Esophagus muscularis mucosa (tissue), 4 donors: ENCODE data around the gene GALNT6. TPM values are rescaled to one million over a fixed set of nuclear protein-coding genes. Genes with fewer than 3 reads are reported as not detected.
"Not testable (repeated sequence)": the region's sequence is repeated elsewhere in the genome, so short reads cannot be mapped to it uniquely, and the experiment has no call there.

ENCODE experiments used
- DNase-seq: peaks from one replicate; pipeline ENCODE4 v3.0.0-alpha.2; 2017; ENCODE audit errors: extremely low spot score
- H3K27ac ChIP-seq, 4 donors: fragments of 200-600 bp; sonication (generic); replicated peaks in 1 of 4; 1 replicate in 3 of 4; 2 replicates in 1 of 4; pipeline ENCODE4 v1.5.1; 2016 to 2019; ENCODE audit warnings: mild to moderate bottlenecking in 1 of 4
- H3K27me3 ChIP-seq, 4 donors: fragments of 200-600 bp; sonication (generic); one replicate each; pipeline versions ENCODE4 v1.5.1 to v1.6.0; 2016 to 2019
- H3K36me3 ChIP-seq, 4 donors: fragments of 200-600 bp; sonication (generic); one replicate each; pipeline ENCODE4 v1.5.1; 2016 to 2019
- H3K4me1 ChIP-seq, 4 donors: fragments of 200-600 bp; sonication (generic); one replicate each; pipeline ENCODE4 v1.5.1; 2016 to 2019
- H3K4me3 ChIP-seq, 4 donors: fragments of 200-600 bp; sonication (generic); 1 replicate in 2 of 4; 2 replicates in 2 of 4; pipeline ENCODE4 v1.5.1; 2016 to 2019; ENCODE audit warnings: mild to moderate bottlenecking in 4 of 4, moderate library complexity in 1 of 4
- H3K9me3 ChIP-seq, 4 donors: fragments of 200-600 bp; sonication (generic); 1 replicate in 3 of 4; 2 replicates in 1 of 4; pipeline ENCODE4 v1.5.1; 2016 to 2019
- EP300 ChIP-seq: sonication (generic); formaldehyde crosslinking; IDR thresholded peaks from one replicate; pipeline ENCODE4 v1.6.1; 2017; ENCODE audit warnings: antibody characterized with exemption
- POLR2A ChIP-seq: fragments of 450-650 bp; IDR thresholded peaks from one replicate; pipeline ENCODE4 v1.6.1; 2017; ENCODE audit warnings: antibody characterized with exemption, moderate library complexity, mild to moderate bottlenecking, low read depth
- POLR2AphosphoS5 ChIP-seq, 2 donors: sonication (generic); formaldehyde crosslinking; IDR thresholded peaks; one replicate each; pipeline ENCODE4 v1.6.1; 2017; ENCODE audit warnings: antibody characterized with exemption in 2 of 2
- whole genome bisulfite sequencing: methylation state at CpG from one replicate; pipeline ENCODE4 v1.1.5; 2018; 5-methylcytosine and 5-hydroxymethylcytosine counted together
- intact Hi-C: fragments of 100-400 bp; cut with DNase I; formaldehyde crosslinking; loops from one replicate; pipeline ENCODE4 v1.15.1; 2023
- total RNA-seq, 4 donors: library from RNA; depleted of rRNA; stranded (reverse); fragments of >200 nt; gene quantifications; one replicate each; pipeline versions ENCODE4 v1.1.0 to v1.2.1, GENCODE V29; 2016
- TF ChIP-seq, protein P1 (sequence below), 3 experiments: fragments of 200-600 bp in 2 of 3; fragments of 450-650 bp in 1 of 3; sonication (generic) in 2 of 3; IDR thresholded peaks; one replicate each; pipeline ENCODE4 v1.5.1; 2017 to 2019; ENCODE audit warnings: antibody characterized with exemption in 3 of 3, mild to moderate bottlenecking in 2 of 3, moderate library complexity in 1 of 3

Gene GALNT6
- total RNA-seq, 4 donors from 2014 or later = 1.4 to 5.8 (median 3.1) TPM

- no peak for DNase-seq
- intact Hi-C loops = loop anchor here (5.0 kb wide), 1 partner anchor 76 kb away; no protein-coding TSS in a partner anchor
- Histone ChIP-seq H3K4me1 (peaks cover 5 to 8% (median 7%) of the 10 kb centered on the region in 4 donors), H3K27me3 (no peaks in the 10 kb centered on the region), H3K9me3 (no peaks in the 10 kb centered on the region), H3K27ac (no peak overlapping the region), H3K4me3 (no peak overlapping the region), H3K36me3 (no peaks in the 10 kb centered on the region)
- no peak for TF ChIP-seq POLR2A
- TF ChIP-seq EP300 = no peak
- TF ChIP-seq, protein P1, sequence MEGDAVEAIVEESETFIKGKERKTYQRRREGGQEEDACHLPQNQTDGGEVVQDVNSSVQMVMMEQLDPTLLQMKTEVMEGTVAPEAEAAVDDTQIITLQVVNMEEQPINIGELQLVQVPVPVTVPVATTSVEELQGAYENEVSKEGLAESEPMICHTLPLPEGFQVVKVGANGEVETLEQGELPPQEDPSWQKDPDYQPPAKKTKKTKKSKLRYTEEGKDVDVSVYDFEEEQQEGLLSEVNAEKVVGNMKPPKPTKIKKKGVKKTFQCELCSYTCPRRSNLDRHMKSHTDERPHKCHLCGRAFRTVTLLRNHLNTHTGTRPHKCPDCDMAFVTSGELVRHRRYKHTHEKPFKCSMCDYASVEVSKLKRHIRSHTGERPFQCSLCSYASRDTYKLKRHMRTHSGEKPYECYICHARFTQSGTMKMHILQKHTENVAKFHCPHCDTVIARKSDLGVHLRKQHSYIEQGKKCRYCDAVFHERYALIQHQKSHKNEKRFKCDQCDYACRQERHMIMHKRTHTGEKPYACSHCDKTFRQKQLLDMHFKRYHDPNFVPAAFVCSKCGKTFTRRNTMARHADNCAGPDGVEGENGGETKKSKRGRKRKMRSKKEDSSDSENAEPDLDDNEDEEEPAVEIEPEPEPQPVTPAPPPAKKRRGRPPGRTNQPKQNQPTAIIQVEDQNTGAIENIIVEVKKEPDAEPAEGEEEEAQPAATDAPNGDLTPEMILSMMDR (IDR thresholded peaks at IDR 0.05) = no peak
- no peak for TF ChIP-seq POLR2AphosphoS5 (IDR thresholded peaks at IDR 0.05)
- 98% methylated on average over 2 of the region's 2 CpGs for WGBS
Measured at GRCh38 chr12:51343201-51343600, 48.0 kb downstream of the GALNT6 start.

DNA sequence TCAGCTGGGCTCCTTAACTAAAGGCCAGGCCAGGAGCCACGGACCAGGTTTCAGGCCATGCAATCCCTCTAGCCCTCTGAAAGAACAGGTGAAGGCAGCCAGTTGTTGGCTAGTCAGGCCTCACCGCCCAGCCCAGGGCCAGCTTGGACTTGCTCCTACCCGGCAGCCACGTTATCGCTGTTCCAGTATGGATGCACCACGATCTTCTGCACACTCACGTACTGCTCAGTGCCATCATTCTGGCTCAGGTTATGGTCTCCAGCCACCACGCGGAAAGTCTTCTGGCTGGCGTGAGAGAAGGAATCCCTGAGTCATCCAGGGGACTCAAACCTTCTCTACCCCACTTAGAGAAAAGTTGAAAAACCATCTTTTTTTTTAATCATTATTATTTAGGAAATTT lies 48.8 kb downstream of the GALNT6 start:
- H3K9me3 ChIP-seq = no peaks in the 10 kb centered on the region
- no peaks in the 10 kb centered on the region for H3K27me3 ChIP-seq
- no peaks in the 10 kb centered on the region for H3K36me3 ChIP-seq
- H3K27ac ChIP-seq = no peak overlapping the region
- TF ChIP-seq, protein P1 (IDR thresholded peaks at IDR 0.05) = no peak
- TF ChIP-seq POLR2AphosphoS5 (IDR thresholded peaks at IDR 0.05) (no peak), POLR2A (no peak), EP300 (no peak)
- peaks cover 5 to 8% (median 7%) of the 10 kb centered on the region in 4 donors for H3K4me1 ChIP-seq
- WGBS = 88% methylated on average over 10 of the region's 10 CpGs
- intact Hi-C loops = loop anchor here (5.0 kb wide), 1 partner anchor 75 kb away; no protein-coding TSS in a partner anchor
- no peak overlapping the region for H3K4me3 ChIP-seq
- no peak for DNase-seq

DNA sequence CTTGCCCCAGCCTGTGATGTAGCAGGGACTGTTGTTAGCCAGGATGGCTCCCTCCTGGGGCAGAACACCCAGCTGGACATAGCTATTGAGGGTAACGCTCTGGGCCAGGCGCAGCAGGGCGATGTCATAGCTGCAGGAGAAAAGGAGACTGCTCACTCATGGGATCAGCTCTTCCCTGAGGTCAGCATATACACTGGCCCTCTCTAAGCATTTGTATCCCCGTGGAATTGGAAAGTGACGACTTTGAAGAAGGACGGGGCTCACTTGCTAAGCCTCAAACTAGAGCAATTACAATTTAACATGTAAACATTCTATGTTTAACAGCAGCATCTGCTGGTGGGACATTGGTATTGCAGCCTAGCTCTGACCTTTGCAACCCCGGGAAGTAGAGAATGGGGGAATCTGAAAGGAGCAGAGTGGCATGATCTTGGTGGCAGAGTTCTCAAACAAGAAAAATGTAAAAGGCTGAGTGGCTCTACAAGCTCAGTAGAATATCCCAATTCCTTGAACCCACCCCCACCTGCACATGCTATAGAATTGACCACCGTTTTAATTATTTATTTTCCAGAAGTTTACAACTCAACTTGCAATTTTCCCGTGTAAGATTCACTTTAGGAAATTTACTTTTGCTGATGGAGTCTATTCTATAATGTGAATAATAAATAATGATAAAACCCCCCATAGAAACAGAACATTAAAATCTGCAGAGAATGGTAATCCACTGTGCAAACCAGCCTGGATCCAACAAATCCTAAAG lies 49.8 kb downstream of the GALNT6 start:
- no peaks in the 10 kb centered on the region for H3K36me3 ChIP-seq
- H3K4me1 ChIP-seq = peaks cover 5 to 8% (median 7%) of the 10 kb centered on the region in 4 donors
- intact Hi-C loops = loop anchor here (5.0 kb wide), 1 partner anchor 74 kb away; no protein-coding TSS in a partner anchor
- 11% methylated on average over 6 of the region's 9 CpGs for WGBS
- peak overlapping the region in 3 of 4 donors; percentile 3 to 38 (median 35) for H3K4me3 ChIP-seq
- DNase-seq = no peak
- no peaks in the 10 kb centered on the region for H3K27me3 ChIP-seq
- TF ChIP-seq EP300 = no peak
- TF ChIP-seq POLR2A = no peak
- TF ChIP-seq, protein P1 (IDR thresholded peaks at IDR 0.05) = peak; percentile 93 to 98 (median 96)
- peak; percentile 7 to 31 for TF ChIP-seq POLR2AphosphoS5 (IDR thresholded peaks at IDR 0.05)
- H3K9me3 ChIP-seq = no peaks in the 10 kb centered on the region
- H3K27ac ChIP-seq = no peak overlapping the region

DNA sequence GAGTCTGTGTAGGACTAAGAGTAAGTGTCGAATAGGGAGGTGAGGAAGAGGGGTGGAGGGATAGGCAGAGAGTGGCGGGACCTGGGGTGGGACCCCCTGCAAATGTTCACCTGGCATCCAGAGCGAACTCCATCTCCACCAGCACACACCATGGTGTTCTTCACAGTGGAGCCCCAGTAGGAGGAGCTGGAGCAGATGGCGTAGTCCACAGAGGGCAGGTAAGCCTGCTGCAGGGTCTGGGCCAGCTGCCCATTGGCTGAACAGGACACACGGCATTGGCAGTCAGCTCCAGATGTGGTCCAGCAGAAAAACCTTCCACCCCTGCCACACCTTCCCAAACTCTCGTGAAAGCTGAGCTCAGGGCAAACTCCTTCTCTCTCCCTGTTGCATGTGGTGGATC lies 51.5 kb downstream of the GALNT6 start:
- H3K27ac ChIP-seq = no peak overlapping the region
- no peak overlapping the region for H3K4me3 ChIP-seq
- WGBS = 64% methylated on average over 5 of the region's 6 CpGs
- DNase-seq = no peak
- H3K9me3 ChIP-seq = no peaks in the 10 kb centered on the region
- no peak for TF ChIP-seq EP300
- no peak for TF ChIP-seq POLR2A
- TF ChIP-seq, protein P1 (IDR thresholded peaks at IDR 0.05) = no peak
- no peak for TF ChIP-seq POLR2AphosphoS5 (IDR thresholded peaks at IDR 0.05)
- intact Hi-C loops = loop anchor here (5.0 kb wide), 1 partner anchor 72 kb away; no protein-coding TSS in a partner anchor
- H3K4me1 ChIP-seq = peaks cover 5 to 8% (median 7%) of the 10 kb centered on the region in 4 donors
- H3K36me3 ChIP-seq = no peaks in the 10 kb centered on the region
- H3K27me3 ChIP-seq = no peaks in the 10 kb centered on the region

DNA sequence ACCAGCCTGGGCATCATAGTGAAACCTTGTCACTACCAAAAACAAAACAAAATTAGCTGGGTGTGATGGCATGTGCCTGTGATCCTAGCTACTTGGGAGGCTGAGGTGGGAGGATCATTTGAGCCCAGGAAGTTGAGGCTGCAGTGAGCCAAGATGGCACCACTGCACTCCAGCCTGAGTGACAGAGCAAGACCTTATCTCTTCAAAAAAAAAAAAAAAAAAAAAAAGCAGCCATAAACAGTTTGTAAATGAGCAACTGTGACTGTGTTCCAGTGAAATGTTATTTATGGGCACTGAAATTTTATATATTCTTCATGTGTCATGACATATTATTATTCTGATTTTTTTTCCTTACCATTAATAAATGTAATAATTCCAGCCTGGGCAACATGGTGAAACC lies 53.9 kb downstream of the GALNT6 start:
- H3K27ac ChIP-seq, H3K9me3 ChIP-seq, H3K4me1 ChIP-seq, H3K4me3 ChIP-seq, DNase-seq, H3K27me3 ChIP-seq, H3K36me3 ChIP-seq, intact Hi-C loops: not testable (repeated sequence)
